Measurements from ENCODE around the gene CTSL. TPM values are rescaled to one million over a fixed set of nuclear protein-coding genes. Genes with fewer than 3 reads are reported as not detected.
"Not testable (repeated sequence)": the region's sequence is repeated elsewhere in the genome, so short reads cannot be mapped to it uniquely, and the experiment has no call there.

Gene CTSL
- total RNA-seq, 1 experiment from 2014 or later, result 39.7 TPM

DNA sequence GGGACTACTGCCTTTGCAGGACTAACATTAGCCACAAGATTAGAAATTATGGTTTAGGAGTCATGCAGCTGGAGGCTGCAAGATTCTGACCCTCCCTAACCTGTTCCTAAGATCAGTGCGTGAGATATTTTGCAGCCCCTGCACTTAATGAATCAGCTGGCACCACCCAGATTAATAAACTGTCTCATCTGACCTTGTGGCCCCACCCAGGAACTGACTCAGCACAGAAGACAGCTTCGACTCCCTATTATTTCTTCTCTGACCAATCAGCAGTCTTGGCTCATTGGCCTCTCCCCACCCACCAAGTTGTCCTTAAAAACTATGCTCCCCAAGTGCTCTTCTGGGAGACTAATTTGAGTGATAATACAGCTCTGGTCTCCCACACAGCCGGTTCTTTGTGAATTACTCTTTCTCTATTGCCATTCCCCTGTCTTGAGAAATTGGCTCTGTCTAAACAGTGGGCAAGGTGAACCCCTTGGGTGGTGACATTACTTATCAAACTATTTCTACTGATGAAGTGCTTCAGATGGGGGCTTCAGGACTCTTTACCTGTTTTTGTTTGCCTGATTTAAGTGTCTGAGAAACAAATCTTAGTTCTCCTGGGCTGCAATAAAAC is 17.0 kb downstream of the CTSL start (continued):
- TF ChIP-seq, protein P1, sequence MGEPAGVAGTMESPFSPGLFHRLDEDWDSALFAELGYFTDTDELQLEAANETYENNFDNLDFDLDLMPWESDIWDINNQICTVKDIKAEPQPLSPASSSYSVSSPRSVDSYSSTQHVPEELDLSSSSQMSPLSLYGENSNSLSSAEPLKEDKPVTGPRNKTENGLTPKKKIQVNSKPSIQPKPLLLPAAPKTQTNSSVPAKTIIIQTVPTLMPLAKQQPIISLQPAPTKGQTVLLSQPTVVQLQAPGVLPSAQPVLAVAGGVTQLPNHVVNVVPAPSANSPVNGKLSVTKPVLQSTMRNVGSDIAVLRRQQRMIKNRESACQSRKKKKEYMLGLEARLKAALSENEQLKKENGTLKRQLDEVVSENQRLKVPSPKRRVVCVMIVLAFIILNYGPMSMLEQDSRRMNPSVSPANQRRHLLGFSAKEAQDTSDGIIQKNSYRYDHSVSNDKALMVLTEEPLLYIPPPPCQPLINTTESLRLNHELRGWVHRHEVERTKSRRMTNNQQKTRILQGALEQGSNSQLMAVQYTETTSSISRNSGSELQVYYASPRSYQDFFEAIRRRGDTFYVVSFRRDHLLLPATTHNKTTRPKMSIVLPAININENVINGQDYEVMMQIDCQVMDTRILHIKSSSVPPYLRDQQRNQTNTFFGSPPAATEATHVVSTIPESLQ (CRISPR knock-in tag; IDR thresholded peaks at IDR 0.05), result no peak
- TF ChIP-seq, protein P2, sequence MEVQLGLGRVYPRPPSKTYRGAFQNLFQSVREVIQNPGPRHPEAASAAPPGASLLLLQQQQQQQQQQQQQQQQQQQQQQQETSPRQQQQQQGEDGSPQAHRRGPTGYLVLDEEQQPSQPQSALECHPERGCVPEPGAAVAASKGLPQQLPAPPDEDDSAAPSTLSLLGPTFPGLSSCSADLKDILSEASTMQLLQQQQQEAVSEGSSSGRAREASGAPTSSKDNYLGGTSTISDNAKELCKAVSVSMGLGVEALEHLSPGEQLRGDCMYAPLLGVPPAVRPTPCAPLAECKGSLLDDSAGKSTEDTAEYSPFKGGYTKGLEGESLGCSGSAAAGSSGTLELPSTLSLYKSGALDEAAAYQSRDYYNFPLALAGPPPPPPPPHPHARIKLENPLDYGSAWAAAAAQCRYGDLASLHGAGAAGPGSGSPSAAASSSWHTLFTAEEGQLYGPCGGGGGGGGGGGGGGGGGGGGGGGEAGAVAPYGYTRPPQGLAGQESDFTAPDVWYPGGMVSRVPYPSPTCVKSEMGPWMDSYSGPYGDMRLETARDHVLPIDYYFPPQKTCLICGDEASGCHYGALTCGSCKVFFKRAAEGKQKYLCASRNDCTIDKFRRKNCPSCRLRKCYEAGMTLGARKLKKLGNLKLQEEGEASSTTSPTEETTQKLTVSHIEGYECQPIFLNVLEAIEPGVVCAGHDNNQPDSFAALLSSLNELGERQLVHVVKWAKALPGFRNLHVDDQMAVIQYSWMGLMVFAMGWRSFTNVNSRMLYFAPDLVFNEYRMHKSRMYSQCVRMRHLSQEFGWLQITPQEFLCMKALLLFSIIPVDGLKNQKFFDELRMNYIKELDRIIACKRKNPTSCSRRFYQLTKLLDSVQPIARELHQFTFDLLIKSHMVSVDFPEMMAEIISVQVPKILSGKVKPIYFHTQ (CRISPR knock-in tag; IDR thresholded peaks at IDR 0.05), result no peak
- TF ChIP-seq ZNF232 (CRISPR knock-in tag; IDR thresholded peaks at IDR 0.05), result no peak

DNA sequence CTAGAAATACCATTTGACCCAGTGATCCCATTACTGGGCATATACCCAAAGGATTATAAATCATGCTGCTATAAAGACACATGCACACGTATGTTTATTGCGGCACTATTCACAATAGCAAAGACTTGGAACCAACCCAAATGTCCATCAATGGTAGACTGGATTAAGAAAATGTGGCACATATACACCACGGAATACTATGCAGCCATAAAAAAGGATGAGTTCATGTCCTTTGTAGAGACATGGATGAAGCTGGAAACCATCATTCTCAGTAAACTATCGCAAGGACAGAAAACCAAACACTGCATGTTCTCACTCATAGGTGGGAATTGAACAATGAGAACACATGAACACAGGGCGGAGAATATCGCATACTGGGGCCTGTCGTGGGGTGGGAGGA is 18.3 kb downstream of the CTSL start:
- CTCF ChIA-PET; DNase-seq (ENCODE audit: low spot score); POLR2A ChIA-PET; H3K4me3 Mint-ChIP-seq; ATAC-seq; H3K27ac Mint-ChIP-seq; H3K27me3 Mint-ChIP-seq (ENCODE audit: low read depth): not testable (repeated sequence)
- peaks cover 18% of the 10 kb centered on the region for H3K4me1 Mint-ChIP-seq
- peaks cover 29% of the 10 kb centered on the region for H3K9me3 Mint-ChIP-seq
- peaks cover 14% of the 10 kb centered on the region for H3K36me3 Mint-ChIP-seq

DNA sequence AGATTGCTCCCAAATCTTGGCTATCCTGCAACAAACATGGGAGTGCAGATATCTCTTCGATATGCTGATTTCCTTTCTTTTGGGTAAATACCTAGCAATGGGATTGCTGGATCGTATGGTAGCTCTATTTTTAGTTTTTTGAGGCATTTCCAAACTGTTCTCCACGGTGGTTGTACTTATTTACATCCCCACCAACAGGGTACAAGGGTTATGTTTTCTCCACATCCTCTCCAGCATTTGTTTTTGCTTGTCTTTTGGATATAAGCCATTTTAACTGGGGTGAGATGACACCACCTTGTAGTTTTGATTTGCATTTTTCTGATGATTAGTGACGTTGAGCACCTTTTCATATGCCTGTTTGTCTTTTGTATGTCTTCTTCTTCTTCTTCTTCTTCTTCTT is 20.3 kb downstream of the CTSL start:
- Mint-ChIP-seq H3K4me3 (no peak overlapping the region), H3K36me3 (peaks cover 9% of the 10 kb centered on the region), H3K27me3 (ENCODE audit: low read depth) (no peaks in the 10 kb centered on the region; the same call in none of the 2 replicates), H3K27ac (no peak overlapping the region), H3K9me3 (peaks cover 18% of the 10 kb centered on the region), H3K4me1 (peaks cover 19% of the 10 kb centered on the region)
- ATAC-seq, result no peak
- POLR2A ChIA-PET, result interaction anchor here (0.6 kb wide), 1 partner anchor 321 kb away, joined by 3 read pairs; no protein-coding TSS in a partner anchor
- DNase-seq (ENCODE audit: low spot score), result no peak
- TF ChIP-seq, protein P1 (CRISPR knock-in tag; IDR thresholded peaks at IDR 0.05), result no peak
- CTCF ChIA-PET, result no interaction called here

DNA sequence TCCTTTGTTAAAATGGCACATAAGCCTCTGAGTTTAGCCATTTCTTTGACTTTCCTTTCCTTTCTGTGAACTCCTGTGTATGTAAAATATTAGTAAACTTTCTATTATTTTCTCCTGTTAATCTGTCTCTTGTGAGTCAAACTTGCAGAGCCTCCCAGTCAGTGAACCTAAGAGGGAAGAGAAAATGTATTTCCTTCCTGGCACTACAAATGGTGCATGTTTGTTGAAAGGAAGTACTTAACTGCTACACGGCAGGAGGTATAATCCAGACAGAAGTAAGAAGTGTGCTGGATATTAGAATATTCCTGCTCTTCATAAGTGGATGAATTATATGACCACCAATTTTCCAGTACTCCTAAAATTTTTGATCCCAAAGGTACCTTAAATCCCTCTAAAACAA is 23.0 kb downstream of the CTSL start:
- Mint-ChIP-seq H3K27ac (no peak overlapping the region), H3K27me3 (ENCODE audit: low read depth) (no peaks in the 10 kb centered on the region; the same call in 1 of the 2 replicates), H3K36me3 (peaks cover 7% of the 10 kb centered on the region), H3K4me1 (peaks cover 19% of the 10 kb centered on the region), H3K9me3 (peaks cover 18% of the 10 kb centered on the region), H3K4me3 (no peak overlapping the region)
- ChIA-PET CTCF (no interaction called here), POLR2A (no interaction called here)
- ATAC-seq (no peak), DNase-seq (ENCODE audit: low spot score) (no peak)
- TF ChIP-seq KAT7 (CRISPR knock-in tag; IDR thresholded peaks at IDR 0.05; ENCODE audit: borderline replicate concordance), result no peak
- TF ChIP-seq ZNF416 (CRISPR knock-in tag; IDR thresholded peaks at IDR 0.05), result no peak
- no peak for TF ChIP-seq NR1H2 (CRISPR knock-in tag; IDR thresholded peaks at IDR 0.05)
- TF ChIP-seq, protein P3, sequence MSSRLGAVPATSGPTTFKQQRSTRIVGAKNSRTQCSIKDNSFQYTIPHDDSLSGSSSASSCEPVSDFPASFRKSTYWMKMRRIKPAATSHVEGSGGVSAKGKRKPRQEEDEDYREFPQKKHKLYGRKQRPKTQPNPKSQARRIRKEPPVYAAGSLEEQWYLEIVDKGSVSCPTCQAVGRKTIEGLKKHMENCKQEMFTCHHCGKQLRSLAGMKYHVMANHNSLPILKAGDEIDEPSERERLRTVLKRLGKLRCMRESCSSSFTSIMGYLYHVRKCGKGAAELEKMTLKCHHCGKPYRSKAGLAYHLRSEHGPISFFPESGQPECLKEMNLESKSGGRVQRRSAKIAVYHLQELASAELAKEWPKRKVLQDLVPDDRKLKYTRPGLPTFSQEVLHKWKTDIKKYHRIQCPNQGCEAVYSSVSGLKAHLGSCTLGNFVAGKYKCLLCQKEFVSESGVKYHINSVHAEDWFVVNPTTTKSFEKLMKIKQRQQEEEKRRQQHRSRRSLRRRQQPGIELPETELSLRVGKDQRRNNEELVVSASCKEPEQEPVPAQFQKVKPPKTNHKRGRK (CRISPR knock-in tag; IDR thresholded peaks at IDR 0.05; ENCODE audit: borderline replicate concordance), result no peak
- TF ChIP-seq ELF4 (CRISPR knock-in tag; IDR thresholded peaks at IDR 0.05; ENCODE audit: low read depth), result no peak
- TF ChIP-seq, protein P4, sequence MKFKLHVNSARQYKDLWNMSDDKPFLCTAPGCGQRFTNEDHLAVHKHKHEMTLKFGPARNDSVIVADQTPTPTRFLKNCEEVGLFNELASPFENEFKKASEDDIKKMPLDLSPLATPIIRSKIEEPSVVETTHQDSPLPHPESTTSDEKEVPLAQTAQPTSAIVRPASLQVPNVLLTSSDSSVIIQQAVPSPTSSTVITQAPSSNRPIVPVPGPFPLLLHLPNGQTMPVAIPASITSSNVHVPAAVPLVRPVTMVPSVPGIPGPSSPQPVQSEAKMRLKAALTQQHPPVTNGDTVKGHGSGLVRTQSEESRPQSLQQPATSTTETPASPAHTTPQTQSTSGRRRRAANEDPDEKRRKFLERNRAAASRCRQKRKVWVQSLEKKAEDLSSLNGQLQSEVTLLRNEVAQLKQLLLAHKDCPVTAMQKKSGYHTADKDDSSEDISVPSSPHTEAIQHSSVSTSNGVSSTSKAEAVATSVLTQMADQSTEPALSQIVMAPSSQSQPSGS (CRISPR knock-in tag; IDR thresholded peaks at IDR 0.05; ENCODE audit: borderline replicate concordance, low read depth), result no peak
- TF ChIP-seq, protein P5, sequence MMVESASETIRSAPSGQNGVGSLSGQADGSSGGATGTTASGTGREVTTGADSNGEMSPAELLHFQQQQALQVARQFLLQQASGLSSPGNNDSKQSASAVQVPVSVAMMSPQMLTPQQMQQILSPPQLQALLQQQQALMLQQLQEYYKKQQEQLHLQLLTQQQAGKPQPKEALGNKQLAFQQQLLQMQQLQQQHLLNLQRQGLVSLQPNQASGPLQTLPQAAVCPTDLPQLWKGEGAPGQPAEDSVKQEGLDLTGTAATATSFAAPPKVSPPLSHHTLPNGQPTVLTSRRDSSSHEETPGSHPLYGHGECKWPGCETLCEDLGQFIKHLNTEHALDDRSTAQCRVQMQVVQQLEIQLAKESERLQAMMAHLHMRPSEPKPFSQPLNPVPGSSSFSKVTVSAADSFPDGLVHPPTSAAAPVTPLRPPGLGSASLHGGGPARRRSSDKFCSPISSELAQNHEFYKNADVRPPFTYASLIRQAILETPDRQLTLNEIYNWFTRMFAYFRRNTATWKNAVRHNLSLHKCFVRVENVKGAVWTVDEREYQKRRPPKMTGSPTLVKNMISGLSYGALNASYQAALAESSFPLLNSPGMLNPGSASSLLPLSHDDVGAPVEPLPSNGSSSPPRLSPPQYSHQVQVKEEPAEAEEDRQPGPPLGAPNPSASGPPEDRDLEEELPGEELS (CRISPR knock-in tag; IDR thresholded peaks at IDR 0.05), result no peak
- TF ChIP-seq EMX1 (CRISPR knock-in tag; IDR thresholded peaks at IDR 0.05), result no peak
- no peak for TF ChIP-seq SMAD4 (CRISPR knock-in tag; IDR thresholded peaks at IDR 0.05)
- no peak for TF ChIP-seq OVOL2 (CRISPR knock-in tag; IDR thresholded peaks at IDR 0.05; ENCODE audit: borderline replicate concordance)
- TF ChIP-seq MYBL2 (CRISPR knock-in tag; IDR thresholded peaks at IDR 0.05), result no peak
- no peak for TF ChIP-seq NFATC4 (CRISPR knock-in tag; IDR thresholded peaks at IDR 0.05)
- no peak for TF ChIP-seq ZBTB21 (CRISPR knock-in tag; IDR thresholded peaks at IDR 0.05; ENCODE audit: borderline replicate concordance)
- TF ChIP-seq, protein P6, sequence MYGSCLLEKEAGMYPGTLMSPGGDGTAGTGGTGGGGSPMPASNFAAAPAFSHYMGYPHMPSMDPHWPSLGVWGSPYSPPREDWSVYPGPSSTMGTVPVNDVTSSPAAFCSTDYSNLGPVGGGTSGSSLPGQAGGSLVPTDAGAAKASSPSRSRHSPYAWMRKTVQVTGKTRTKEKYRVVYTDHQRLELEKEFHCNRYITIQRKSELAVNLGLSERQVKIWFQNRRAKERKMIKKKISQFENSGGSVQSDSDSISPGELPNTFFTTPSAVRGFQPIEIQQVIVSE (CRISPR knock-in tag; IDR thresholded peaks at IDR 0.05; ENCODE audit: borderline replicate concordance), result no peak

Measured in WTC11 (cell line).